ENCODE data around the gene LRRC56.

DNA sequence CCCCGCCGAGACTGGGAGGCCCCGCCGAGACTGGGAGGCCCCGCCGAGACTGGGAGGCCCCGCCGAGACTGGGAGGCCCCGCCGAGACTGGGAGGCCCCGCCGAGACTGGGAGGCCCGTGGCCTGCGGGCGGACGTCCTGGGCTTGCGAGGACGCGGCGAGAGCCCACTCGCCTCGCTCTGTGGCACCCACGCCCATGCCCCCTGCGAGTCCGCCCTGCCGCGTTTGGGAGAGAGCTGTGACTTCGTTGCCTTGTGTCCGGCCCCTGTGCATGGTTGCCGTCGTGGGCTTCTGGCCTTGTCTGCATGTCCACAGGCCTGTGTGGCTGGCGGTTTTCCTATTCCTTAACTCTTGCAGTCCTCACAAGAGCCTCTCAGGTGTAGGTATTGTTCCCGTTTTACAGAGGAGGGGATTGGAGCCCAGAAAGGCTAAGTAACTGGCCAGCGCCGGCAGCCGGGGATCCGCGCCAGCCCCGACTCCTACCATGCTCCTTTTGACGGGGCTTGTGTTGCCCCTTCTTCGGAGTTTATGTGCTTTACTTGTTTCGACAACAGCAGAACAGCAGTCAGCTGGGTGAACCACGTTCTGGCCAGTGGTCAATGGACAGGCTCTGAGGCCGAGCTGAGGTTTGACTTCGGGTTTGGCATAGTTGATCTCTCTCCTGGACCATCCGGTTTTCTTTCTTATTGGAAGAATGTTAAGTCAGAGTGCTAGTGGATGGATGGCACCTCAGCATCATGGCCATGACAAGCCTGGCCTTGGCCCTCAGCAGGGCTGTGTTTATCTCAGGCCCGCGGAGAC is 39.7 kb downstream of the LRRC56 start:
- TF ChIP-seq, protein P1, sequence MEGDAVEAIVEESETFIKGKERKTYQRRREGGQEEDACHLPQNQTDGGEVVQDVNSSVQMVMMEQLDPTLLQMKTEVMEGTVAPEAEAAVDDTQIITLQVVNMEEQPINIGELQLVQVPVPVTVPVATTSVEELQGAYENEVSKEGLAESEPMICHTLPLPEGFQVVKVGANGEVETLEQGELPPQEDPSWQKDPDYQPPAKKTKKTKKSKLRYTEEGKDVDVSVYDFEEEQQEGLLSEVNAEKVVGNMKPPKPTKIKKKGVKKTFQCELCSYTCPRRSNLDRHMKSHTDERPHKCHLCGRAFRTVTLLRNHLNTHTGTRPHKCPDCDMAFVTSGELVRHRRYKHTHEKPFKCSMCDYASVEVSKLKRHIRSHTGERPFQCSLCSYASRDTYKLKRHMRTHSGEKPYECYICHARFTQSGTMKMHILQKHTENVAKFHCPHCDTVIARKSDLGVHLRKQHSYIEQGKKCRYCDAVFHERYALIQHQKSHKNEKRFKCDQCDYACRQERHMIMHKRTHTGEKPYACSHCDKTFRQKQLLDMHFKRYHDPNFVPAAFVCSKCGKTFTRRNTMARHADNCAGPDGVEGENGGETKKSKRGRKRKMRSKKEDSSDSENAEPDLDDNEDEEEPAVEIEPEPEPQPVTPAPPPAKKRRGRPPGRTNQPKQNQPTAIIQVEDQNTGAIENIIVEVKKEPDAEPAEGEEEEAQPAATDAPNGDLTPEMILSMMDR (IDR thresholded peaks at IDR 0.05): no peak
- TF ChIP-seq POLR2A (IDR thresholded peaks at IDR 0.05) (no peak), POLR2AphosphoS5 (IDR thresholded peaks at IDR 0.05) (no peak)

Measured in transverse colon (tissue), 4 donors.